HG03439 (cell line): ENCODE data around the gene RFX3.

ENCODE experiments used
- ATAC-seq: cut with Tn5 transposase; IDR thresholded peaks from one replicate; pipeline ENCODE4 v1.9.1; 2021; ENCODE audit warnings: mild to moderate bottlenecking, moderate library complexity; ENCODE audit not compliant: unreplicated experiment

Gene RFX3

GRCh38 chr9:3436629-3437420 is 89.0 kb downstream of the RFX3 start:
- no peak for ATAC-seq

GRCh38 chr9:3435732-3436131 is 90.1 kb downstream of the RFX3 start:
- no peak for ATAC-seq

GRCh38 chr9:3434594-3434993 is 91.2 kb downstream of the RFX3 start:
- ATAC-seq = no peak

- ATAC-seq = no peak
These were observed 92.0 kb downstream of the RFX3 start for GRCh38 chr9:3433754-3434153.

GRCh38 chr9:3433066-3433465 is 92.7 kb downstream of the RFX3 start:
- no peak for ATAC-seq

GRCh38 chr9:3431890-3432289 is 93.9 kb downstream of the RFX3 start:
- ATAC-seq = no peak

- no peak for ATAC-seq
These were observed 105.9 kb downstream of the RFX3 start for GRCh38 chr9:3419893-3420292.

GRCh38 chr9:3415906-3416305 is 109.9 kb downstream of the RFX3 start:
- no peak for ATAC-seq

GRCh38 chr9:3413984-3414383 is 111.8 kb downstream of the RFX3 start:
- no peak for ATAC-seq

- ATAC-seq = no peak
These were observed 115.3 kb downstream of the RFX3 start for GRCh38 chr9:3410461-3410860.

GRCh38 chr9:3409453-3409852 is 116.3 kb downstream of the RFX3 start:
- ATAC-seq = no peak

- ATAC-seq = no peak
These were observed 122.5 kb downstream of the RFX3 start for GRCh38 chr9:3403315-3403714.

- no peak for ATAC-seq
These were observed 124.4 kb downstream of the RFX3 start for GRCh38 chr9:3401221-3401954.

- no peak for ATAC-seq
These were observed 127.6 kb downstream of the RFX3 start for GRCh38 chr9:3398232-3398648.

- no peak for ATAC-seq
These were observed 128.0 kb downstream of the RFX3 start for GRCh38 chr9:3397766-3398165.

GRCh38 chr9:3391414-3391813 is 134.4 kb downstream of the RFX3 start:
- ATAC-seq = no peak

- ATAC-seq = no peak
These were observed 139.0 kb downstream of the RFX3 start for GRCh38 chr9:3386753-3387152.

GRCh38 chr9:3385871-3386270 is 139.9 kb downstream of the RFX3 start:
- ATAC-seq = peak; percentile 70

GRCh38 chr9:3371842-3372241 is 154.0 kb downstream of the RFX3 start:
- ATAC-seq = no peak

- ATAC-seq = no peak
These were observed 155.1 kb downstream of the RFX3 start for GRCh38 chr9:3370715-3371114.

- ATAC-seq = no peak
These were observed 158.6 kb downstream of the RFX3 start for GRCh38 chr9:3367185-3367584.

- no peak for ATAC-seq
These were observed 164.0 kb downstream of the RFX3 start for GRCh38 chr9:3361689-3362392.
